ENCODE data around the gene QSER1. TPM values are rescaled to one million over a fixed set of nuclear protein-coding genes. Genes with fewer than 3 reads are reported as not detected.

The QSER1 gene
- total and polyA plus RNA-seq, 10 of the 15 experiments (the other 5 are each of a cell fraction or from before 2014, with no cell fraction given), result 2.1 to 15.0 (median 9.4) TPM

DNA sequence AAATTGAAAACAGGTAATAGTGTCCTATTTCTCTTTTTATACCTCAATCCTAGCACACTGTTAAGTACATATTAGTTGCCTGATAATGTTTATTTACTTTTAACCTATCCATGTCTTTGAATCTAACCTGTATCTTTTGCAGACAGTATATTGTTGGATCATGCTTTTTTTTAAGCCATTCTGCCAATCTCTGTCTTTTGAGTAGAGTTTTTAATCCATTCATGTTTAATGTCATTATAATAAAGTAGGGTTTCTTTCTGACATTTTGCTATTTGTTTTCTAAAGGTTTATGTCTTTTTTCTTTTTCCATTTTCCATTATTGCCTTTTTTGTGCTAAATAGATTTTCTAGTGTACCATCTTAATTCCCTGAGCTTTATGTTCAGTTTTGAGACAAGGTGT is 99.3 kb downstream of the QSER1 start:
- Histone ChIP-seq H3K27ac (ENCODE audit: control insufficient read depth, insufficient read depth) (no peak overlapping the region), H3K4me3 (no peak overlapping the region), H3K9me3 (replicated peaks; ENCODE audit: control insufficient read depth, insufficient read depth, low read length) (peaks cover 1% of the 10 kb centered on the region; the same call in 2 of the 3 replicates), H2AFZ (ENCODE audit: control insufficient read depth, low read depth, low read length) (no peak overlapping the region), H3K27me3 (replicated peaks in 1 of 2; ENCODE audit: control insufficient read depth in 2 of 2, insufficient read depth in 2 of 2, low read length in 1 of 2) (no peaks in the 10 kb centered on the region), H3K9ac (ENCODE audit: control insufficient read depth, insufficient read depth, low read length) (no peak overlapping the region), H3K36me3 (ENCODE audit: control insufficient read depth in 2 of 2, insufficient read depth in 2 of 2, low read length in 1 of 2) (no peaks in the 10 kb centered on the region), H3K4me2 (ENCODE audit: control insufficient read depth, insufficient read depth) (no peak overlapping the region), H3K4me1 (ENCODE audit: control insufficient read depth, insufficient read depth, low read length) (no peaks in the 10 kb centered on the region), H4K20me1 (ENCODE audit: control insufficient read depth, insufficient read depth) (no peaks in the 10 kb centered on the region), H3K79me2 (ENCODE audit: control insufficient read depth, insufficient read depth, low read length) (no peaks in the 10 kb centered on the region)
- no TSS peak for BruUV-seq (replicated peaks)
- SMC1A ChIA-PET (ENCODE audit: uncharacterized antibody, unreplicated experiment), result no interaction called here
- CTCF ChIA-PET, result interaction anchor here (0.6 to 1.7 kb wide), 3 partner anchors 11 to 73 kb away, joined by 3 to 4 read pairs (median 3); no protein-coding TSS in a partner anchor
- intact Hi-C loops (cut with micrococcal nuclease; ENCODE audit: unreplicated experiment), result no loop called here
- DNase-seq (ENCODE audit: low read depth, low spot score), result no peak
- no peak for ATAC-seq
- RAD21 ChIA-PET (ENCODE audit: unreplicated experiment), result no interaction called here
- POLR2A ChIA-PET, result no interaction called here
- in situ Hi-C loops (cut with MboI), result no loop called here
- FAIRE-seq, result no peak
- TF ChIP-seq ZNF622 (IDR thresholded peaks at IDR 0.05), result no peak
- TF ChIP-seq RAD51 (IDR thresholded peaks at IDR 0.05), result no peak
- TF ChIP-seq EP300 (IDR thresholded peaks at IDR 0.05; ENCODE audit: borderline replicate concordance in 1 of 2, control insufficient read depth in 1 of 2, low read depth in 2 of 2, low read length in 2 of 2), result no peak
- TF ChIP-seq TAF1 (IDR thresholded peaks at IDR 0.05; ENCODE audit: borderline replicate concordance, low read depth, low read length), result no peak
- TF ChIP-seq, protein P1, sequence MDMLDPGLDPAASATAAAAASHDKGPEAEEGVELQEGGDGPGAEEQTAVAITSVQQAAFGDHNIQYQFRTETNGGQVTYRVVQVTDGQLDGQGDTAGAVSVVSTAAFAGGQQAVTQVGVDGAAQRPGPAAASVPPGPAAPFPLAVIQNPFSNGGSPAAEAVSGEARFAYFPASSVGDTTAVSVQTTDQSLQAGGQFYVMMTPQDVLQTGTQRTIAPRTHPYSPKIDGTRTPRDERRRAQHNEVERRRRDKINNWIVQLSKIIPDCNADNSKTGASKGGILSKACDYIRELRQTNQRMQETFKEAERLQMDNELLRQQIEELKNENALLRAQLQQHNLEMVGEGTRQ (IDR thresholded peaks at IDR 0.05; ENCODE audit: borderline replicate concordance, low read depth, low read length), result no peak
- TF ChIP-seq CBX3 (IDR thresholded peaks at IDR 0.05; ENCODE audit: borderline replicate concordance, low read depth), result no peak
- no peak for TF ChIP-seq EED (IDR thresholded peaks at IDR 0.05; ENCODE audit: low read depth)
- TF ChIP-seq CREM (IDR thresholded peaks at IDR 0.05; ENCODE audit: low read depth), result no peak
- no peak for TF ChIP-seq CBX5 (IDR thresholded peaks at IDR 0.05; ENCODE audit: low read depth)
- TF ChIP-seq SRF (IDR thresholded peaks at IDR 0.05; ENCODE audit: low read depth in 2 of 2, low read length in 2 of 2), result no peak
- TF ChIP-seq HDGF (IDR thresholded peaks at IDR 0.05), result no peak
- TF ChIP-seq ZSCAN29 (IDR thresholded peaks at IDR 0.05), result no peak
- no peak for TF ChIP-seq CHD2 (IDR thresholded peaks at IDR 0.05; ENCODE audit: borderline replicate concordance, low read depth, low read length)
- TF ChIP-seq JUNB (IDR thresholded peaks at IDR 0.05), result no peak
- no peak for TF ChIP-seq ATF7 (IDR thresholded peaks at IDR 0.05; ENCODE audit: low read depth)
- no peak for TF ChIP-seq NFYB (IDR thresholded peaks at IDR 0.05; ENCODE audit: insufficient read depth, low read depth, low read length)
- TF ChIP-seq NRF1 (conservative IDR thresholded peaks at IDR 0.05; ENCODE audit: low read depth, low read length), result no peak
- TF ChIP-seq IKZF1 (conservative IDR thresholded peaks at IDR 0.05), result no peak
- TF ChIP-seq WRNIP1 (IDR thresholded peaks at IDR 0.05; ENCODE audit: borderline replicate concordance, low read depth, low read length), result no peak
- no peak for TF ChIP-seq CHD1 (IDR thresholded peaks at IDR 0.05; ENCODE audit: low read depth, low read length)

All from GM12878 (cell line).